Loucy (cell line): ENCODE results near the gene NCOA5.

Experiments used
- H2AFZ ChIP-seq: fragments of 200-600 bp; sonication (generic); 2 replicates; pipeline ENCODE4 v1.6.0; 2016; ENCODE audit warnings: antibody characterized with exemption, mild to moderate bottlenecking, low read length, moderate library complexity
- H3F3A ChIP-seq: fragments of 200-600 bp; 2 replicates; pipeline ENCODE4 v1.6.0; 2016; ENCODE audit warnings: antibody characterized with exemption, low read depth, mild to moderate bottlenecking
- H3K27me3 ChIP-seq: fragments of 200-600 bp; sonication (generic); 2 replicates; pipeline ENCODE4 v1.6.1; 2014; ENCODE audit warnings: low read length, mild to moderate bottlenecking; ENCODE audit not compliant: insufficient read depth, poor library complexity, severe bottlenecking
- H3K36me3 ChIP-seq: fragments of 200-600 bp; sonication (generic); 2 replicates; pipeline ENCODE4 v1.6.1; 2016; ENCODE audit warnings: low read length; ENCODE audit not compliant: insufficient read depth
- H3K4me1 ChIP-seq: fragments of 200-600 bp; sonication (generic); 2 replicates; pipeline ENCODE4 v1.5.1; 2014; ENCODE audit warnings: low read length, mild to moderate bottlenecking; ENCODE audit not compliant: insufficient read depth, poor library complexity, severe bottlenecking
- H3K4me2 ChIP-seq: fragments of 200-600 bp; sonication (generic); 2 replicates; pipeline ENCODE4 v1.6.0; 2014; ENCODE audit warnings: antibody characterized with exemption, low read length, low read depth, mild to moderate bottlenecking; ENCODE audit not compliant: poor library complexity, severe bottlenecking
- H3K4me3 ChIP-seq: fragments of 200-600 bp; sonication (generic); 2 replicates; pipeline ENCODE4 v1.5.1; 2014; ENCODE audit warnings: low read length, mild to moderate bottlenecking, mixed read lengths; ENCODE audit not compliant: poor library complexity, severe bottlenecking
- H3K79me2 ChIP-seq: fragments of 200-600 bp; sonication (generic); 2 replicates; pipeline ENCODE4 v1.6.1; 2014; ENCODE audit warnings: low read length; ENCODE audit not compliant: insufficient read depth
- H3K9ac ChIP-seq: fragments of 200-600 bp; sonication (generic); 2 replicates; pipeline ENCODE4 v1.6.0; 2014; ENCODE audit warnings: mild to moderate bottlenecking, low read depth, low read length, moderate library complexity; ENCODE audit not compliant: poor library complexity, severe bottlenecking
- H3K9me2 ChIP-seq: fragments of 200-600 bp; sonication (generic); replicated peaks from 2 replicates; pipeline ENCODE4 v1.6.1; 2016; ENCODE audit warnings: low read depth, low read length, mixed read lengths
- H3K9me3 ChIP-seq: fragments of 200-600 bp; sonication (generic); 2 replicates; pipeline ENCODE4 v1.6.1; 2014; ENCODE audit warnings: mild to moderate bottlenecking, antibody characterized with exemption, low read length, low read depth; ENCODE audit not compliant: insufficient read depth
- H4K20me1 ChIP-seq: fragments of 200-600 bp; sonication (generic); 2 replicates; pipeline ENCODE4 v1.6.0; 2014; ENCODE audit warnings: antibody characterized with exemption, low read length, mild to moderate bottlenecking; ENCODE audit not compliant: insufficient read depth, poor library complexity, severe bottlenecking
- EZH2phosphoT487 ChIP-seq: fragments of 200-600 bp; IDR thresholded peaks from 2 replicates; pipeline ENCODE4 v1.6.1; 2018; ENCODE audit warnings: antibody characterized with exemption, mild to moderate bottlenecking, moderate library complexity, borderline replicate concordance
- TF ChIP-seq, protein P1 (sequence below): fragments of 200-600 bp; sonication (generic); conservative IDR thresholded peaks from 2 replicates; pipeline ENCODE4 v1.5.1; 2014; ENCODE audit warnings: mild to moderate bottlenecking, antibody characterized with exemption, low read length

The NCOA5 gene

DNA sequence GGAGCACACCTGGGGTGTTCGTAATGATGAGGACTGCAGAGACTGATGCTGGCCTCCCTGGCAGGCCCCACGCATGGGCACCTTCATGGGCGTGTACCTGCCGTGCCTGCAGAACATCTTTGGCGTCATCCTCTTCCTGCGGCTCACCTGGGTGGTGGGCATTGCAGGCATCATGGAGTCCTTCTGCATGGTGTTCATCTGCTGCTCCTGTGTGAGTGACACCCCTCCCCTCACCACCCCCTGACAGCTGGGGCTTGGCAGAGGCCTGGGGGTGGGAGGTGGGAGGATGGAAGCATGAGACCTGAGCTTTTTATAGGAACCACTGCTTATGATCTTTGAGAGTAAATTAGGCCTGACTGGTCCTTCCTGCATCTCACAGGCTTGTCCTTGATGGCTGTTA is 54.0 kb downstream of the NCOA5 start:
- H3K4me2 ChIP-seq: no peak overlapping the region
- H3K9ac ChIP-seq: no peak overlapping the region
- H4K20me1 ChIP-seq: peaks cover 4% of the 10 kb centered on the region
- no peaks in the 10 kb centered on the region for H3K79me2 ChIP-seq
- H3K9me3 ChIP-seq: no peaks in the 10 kb centered on the region
- H3K36me3 ChIP-seq: no peaks in the 10 kb centered on the region
- H3F3A ChIP-seq: no peaks in the 10 kb centered on the region
- TF ChIP-seq EZH2phosphoT487: no peak
- TF ChIP-seq, protein P1, sequence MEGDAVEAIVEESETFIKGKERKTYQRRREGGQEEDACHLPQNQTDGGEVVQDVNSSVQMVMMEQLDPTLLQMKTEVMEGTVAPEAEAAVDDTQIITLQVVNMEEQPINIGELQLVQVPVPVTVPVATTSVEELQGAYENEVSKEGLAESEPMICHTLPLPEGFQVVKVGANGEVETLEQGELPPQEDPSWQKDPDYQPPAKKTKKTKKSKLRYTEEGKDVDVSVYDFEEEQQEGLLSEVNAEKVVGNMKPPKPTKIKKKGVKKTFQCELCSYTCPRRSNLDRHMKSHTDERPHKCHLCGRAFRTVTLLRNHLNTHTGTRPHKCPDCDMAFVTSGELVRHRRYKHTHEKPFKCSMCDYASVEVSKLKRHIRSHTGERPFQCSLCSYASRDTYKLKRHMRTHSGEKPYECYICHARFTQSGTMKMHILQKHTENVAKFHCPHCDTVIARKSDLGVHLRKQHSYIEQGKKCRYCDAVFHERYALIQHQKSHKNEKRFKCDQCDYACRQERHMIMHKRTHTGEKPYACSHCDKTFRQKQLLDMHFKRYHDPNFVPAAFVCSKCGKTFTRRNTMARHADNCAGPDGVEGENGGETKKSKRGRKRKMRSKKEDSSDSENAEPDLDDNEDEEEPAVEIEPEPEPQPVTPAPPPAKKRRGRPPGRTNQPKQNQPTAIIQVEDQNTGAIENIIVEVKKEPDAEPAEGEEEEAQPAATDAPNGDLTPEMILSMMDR: no peak
- no peaks in the 10 kb centered on the region for H3K9me2 ChIP-seq
- no peaks in the 10 kb centered on the region for H3K4me1 ChIP-seq
- H3K27me3 ChIP-seq: no peaks in the 10 kb centered on the region
- no peak overlapping the region for H3K4me3 ChIP-seq
- H2AFZ ChIP-seq: no peak overlapping the region

- no peaks in the 10 kb centered on the region for H3K27me3 ChIP-seq
Observed at GRCh38 chr20:46035253-46035652, 54.5 kb downstream of the NCOA5 start.

DNA sequence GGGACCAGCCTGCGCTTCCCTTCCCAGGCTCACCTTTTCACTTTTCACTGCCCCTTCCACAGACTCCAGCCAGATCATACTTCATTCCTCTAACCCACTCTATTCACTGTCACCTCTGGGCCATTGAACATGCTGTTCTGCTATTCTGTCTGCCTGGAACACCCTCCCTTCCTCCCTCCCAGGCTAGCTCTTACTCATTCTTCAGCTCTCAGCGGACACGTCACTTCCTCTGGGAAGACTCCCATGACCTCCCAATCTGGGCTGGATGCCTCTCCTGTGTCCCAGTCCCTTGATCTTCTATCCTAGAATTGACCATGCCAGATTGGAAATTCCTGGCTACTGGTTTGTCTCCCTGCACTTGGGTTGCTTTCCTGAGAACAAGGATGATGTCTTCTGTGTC is 55.7 kb downstream of the NCOA5 start:
- no peak overlapping the region for H3K9ac ChIP-seq
- no peaks in the 10 kb centered on the region for H3K9me3 ChIP-seq
- no peaks in the 10 kb centered on the region for H3K9me2 ChIP-seq
- peaks cover 7% of the 10 kb centered on the region for H4K20me1 ChIP-seq
- H3K79me2 ChIP-seq: no peaks in the 10 kb centered on the region
- no peaks in the 10 kb centered on the region for H3F3A ChIP-seq
- H3K4me2 ChIP-seq: no peak overlapping the region
- no peak overlapping the region for H2AFZ ChIP-seq
- H3K4me1 ChIP-seq: no peaks in the 10 kb centered on the region
- TF ChIP-seq, protein P1: no peak
- TF ChIP-seq EZH2phosphoT487: no peak
- no peak overlapping the region for H3K4me3 ChIP-seq
- H3K36me3 ChIP-seq: no peaks in the 10 kb centered on the region
- H3K27me3 ChIP-seq: no peaks in the 10 kb centered on the region

More at GRCh38 chr20:46035253-46035652, 54.5 kb downstream of the NCOA5 start:
- Histone ChIP-seq H3F3A (no peaks in the 10 kb centered on the region), H3K9me2 (no peaks in the 10 kb centered on the region), H4K20me1 (peaks cover 4% of the 10 kb centered on the region), H3K79me2 (no peaks in the 10 kb centered on the region), H3K36me3 (no peaks in the 10 kb centered on the region), H3K4me3 (no peak overlapping the region), H3K9ac (no peak overlapping the region), H2AFZ (no peak overlapping the region), H3K4me1 (no peaks in the 10 kb centered on the region), H3K4me2 (no peak overlapping the region), H3K9me3 (no peaks in the 10 kb centered on the region)
- TF ChIP-seq, protein P1: no peak
- TF ChIP-seq EZH2phosphoT487: no peak
